Activated B cell treated with CpG ODN at 0.5 μM for 24 hours (primary cell): Measurements from ENCODE around the gene ITPRID2. TPM values are rescaled to one million over a fixed set of nuclear protein-coding genes. Genes with fewer than 3 reads are reported as not detected.
A peak's percentile ranks its signal among the peaks of the same experiment; 100 is the strongest.

Source experiments
- ATAC-seq: fragments of 200-7000 bp; cut with Tn5 transposase; one replicate; pipeline ENCODE4 v1.10.0; 2021; ENCODE audit warnings: low read depth, mild to moderate bottlenecking, moderate library complexity
- CTCF ChIA-PET: fragments of 350-600 bp; sonication (Branson Sonifier 250); formaldehyde crosslinking; loops from one replicate; lab custom pipeline; 2021; ENCODE audit warnings: antibody characterized with exemption; lab: Charles Lee
- POLR2A ChIA-PET: fragments of 350-600 bp; sonication (Branson Sonifier 250); formaldehyde crosslinking; loops from one replicate; lab custom pipeline; 2021; ENCODE audit warnings: antibody characterized with exemption; lab: Charles Lee
- DNase-seq: peaks from one replicate; pipeline ENCODE4 v3.0.0; 2022
- H3K27ac Mint-ChIP-seq: one replicate; pipeline ENCODE4 v1.8.0; 2020; ENCODE audit warnings: mixed read lengths
- H3K27me3 Mint-ChIP-seq: one replicate; pipeline ENCODE4 v1.8.0; 2021; ENCODE audit warnings: mixed read lengths
- H3K36me3 Mint-ChIP-seq: one replicate; pipeline ENCODE4 v1.8.0; 2021; ENCODE audit warnings: low read depth, mixed read lengths
- H3K4me1 Mint-ChIP-seq: one replicate; pipeline ENCODE4 v1.8.0; 2021; ENCODE audit warnings: mixed read lengths
- H3K4me3 Mint-ChIP-seq: one replicate; pipeline ENCODE4 v1.8.0; 2020; ENCODE audit warnings: mild to moderate bottlenecking, mixed read lengths
- H3K9me3 Mint-ChIP-seq: one replicate; pipeline ENCODE4 v1.8.0; 2020; ENCODE audit warnings: mixed read lengths
- intact Hi-C: fragments of 100-400 bp; cut with micrococcal nuclease; formaldehyde crosslinking; loops from one replicate; pipeline ENCODE4 v1.15.1; 2024
- total RNA-seq: library from RNA; stranded (reverse); gene quantifications from 2 replicates; pipeline ENCODE4 v1.2.3, GENCODE V29; 2022
- TF ChIP-seq, protein P1 (sequence below): fragments of 200-600 bp; IDR thresholded peaks from one replicate; pipeline ENCODE4 v1.8.0; 2022; ENCODE audit warnings: antibody characterized with exemption, mild to moderate bottlenecking

ITPRID2 gene
- total RNA-seq, 1 donor from 2014 or later = 33.9 TPM

DNA sequence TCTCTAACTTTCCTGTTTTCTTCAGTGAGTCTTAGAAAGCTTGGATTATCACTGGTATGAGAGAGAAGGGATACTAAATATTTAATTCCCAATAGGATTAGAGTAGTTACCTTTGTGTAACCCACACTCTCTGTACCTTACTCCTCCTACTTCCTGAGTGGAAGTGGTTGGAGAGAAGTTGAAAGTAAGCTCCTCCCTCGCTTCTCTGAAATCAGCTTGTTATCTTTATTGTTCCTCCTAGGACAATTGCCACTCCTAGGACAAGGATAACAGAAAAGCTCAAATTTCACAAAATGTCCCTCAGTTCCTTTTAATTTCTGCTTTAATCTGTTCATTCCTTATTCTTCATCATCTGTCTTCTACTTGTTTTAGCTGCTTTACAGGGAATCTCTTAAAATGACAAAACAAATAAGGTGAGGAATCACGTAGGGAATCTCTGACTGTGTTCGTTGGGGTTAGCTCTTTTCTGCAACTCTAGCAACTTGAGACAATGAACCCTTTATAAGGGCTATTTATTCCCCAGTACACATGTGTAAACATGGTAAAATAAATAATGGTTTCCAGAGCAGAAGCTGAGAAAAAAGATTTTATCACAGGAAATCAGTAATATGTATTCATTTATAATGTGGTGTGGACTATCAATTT, 8.6 kb downstream of the ITPRID2 start:
- POLR2A ChIA-PET = no interaction called here
- DNase-seq (no peak), ATAC-seq (no peak)
- TF ChIP-seq, protein P1, sequence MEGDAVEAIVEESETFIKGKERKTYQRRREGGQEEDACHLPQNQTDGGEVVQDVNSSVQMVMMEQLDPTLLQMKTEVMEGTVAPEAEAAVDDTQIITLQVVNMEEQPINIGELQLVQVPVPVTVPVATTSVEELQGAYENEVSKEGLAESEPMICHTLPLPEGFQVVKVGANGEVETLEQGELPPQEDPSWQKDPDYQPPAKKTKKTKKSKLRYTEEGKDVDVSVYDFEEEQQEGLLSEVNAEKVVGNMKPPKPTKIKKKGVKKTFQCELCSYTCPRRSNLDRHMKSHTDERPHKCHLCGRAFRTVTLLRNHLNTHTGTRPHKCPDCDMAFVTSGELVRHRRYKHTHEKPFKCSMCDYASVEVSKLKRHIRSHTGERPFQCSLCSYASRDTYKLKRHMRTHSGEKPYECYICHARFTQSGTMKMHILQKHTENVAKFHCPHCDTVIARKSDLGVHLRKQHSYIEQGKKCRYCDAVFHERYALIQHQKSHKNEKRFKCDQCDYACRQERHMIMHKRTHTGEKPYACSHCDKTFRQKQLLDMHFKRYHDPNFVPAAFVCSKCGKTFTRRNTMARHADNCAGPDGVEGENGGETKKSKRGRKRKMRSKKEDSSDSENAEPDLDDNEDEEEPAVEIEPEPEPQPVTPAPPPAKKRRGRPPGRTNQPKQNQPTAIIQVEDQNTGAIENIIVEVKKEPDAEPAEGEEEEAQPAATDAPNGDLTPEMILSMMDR = no peak
- CTCF ChIA-PET = interaction anchor here (1.2 to 1.5 kb wide), 3 partner anchors 10 to 161 kb away, joined by 3 to 4 read pairs (median 4); no protein-coding TSS in a partner anchor
- H3K27ac Mint-ChIP-seq = no peak overlapping the region
- peaks cover 45% of the 10 kb centered on the region for H3K36me3 Mint-ChIP-seq
- H3K9me3 Mint-ChIP-seq = no peaks in the 10 kb centered on the region
- H3K4me3 Mint-ChIP-seq = no peak overlapping the region
- H3K27me3 Mint-ChIP-seq = no peaks in the 10 kb centered on the region
- intact Hi-C loops = loop anchor here (5.0 to 10.0 kb wide), 2 partner anchors 328 to 795 kb away; no protein-coding TSS in a partner anchor
- peaks cover 6% of the 10 kb centered on the region for H3K4me1 Mint-ChIP-seq

DNA sequence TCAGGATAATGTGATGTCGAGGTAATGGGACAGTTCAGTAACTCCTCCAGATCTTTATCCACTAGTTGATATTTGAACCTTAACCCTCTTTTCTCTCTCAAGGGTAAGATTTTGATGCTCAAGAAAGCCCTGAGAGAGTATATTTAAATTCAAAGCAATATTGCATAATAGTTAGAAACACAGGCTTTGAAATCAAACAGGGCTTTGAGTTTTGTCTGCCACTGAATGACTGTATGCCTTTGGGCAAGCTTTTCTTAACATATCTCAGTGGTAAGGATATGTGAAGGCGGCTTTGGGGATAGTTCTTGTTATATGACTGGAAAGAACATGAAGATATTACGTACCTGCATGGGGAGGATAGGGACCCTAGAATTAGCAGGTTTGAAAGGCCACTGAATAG, 11.1 kb downstream of the ITPRID2 start:
- CTCF ChIA-PET = interaction anchor here (0.6 to 3.4 kb wide), 4 partner anchors 9 to 969 kb away, joined by 3 to 24 read pairs (median 4); partner anchors contain the start of gene ITPRID2
- no peaks in the 10 kb centered on the region for H3K9me3 Mint-ChIP-seq
- DNase-seq = no peak
- TF ChIP-seq, protein P1 = no peak
- peaks cover 49% of the 10 kb centered on the region for H3K36me3 Mint-ChIP-seq
- ATAC-seq = no peak
- H3K27ac Mint-ChIP-seq = no peak overlapping the region
- H3K27me3 Mint-ChIP-seq = no peaks in the 10 kb centered on the region
- no peak overlapping the region for H3K4me3 Mint-ChIP-seq
- POLR2A ChIA-PET = no interaction called here
- peaks cover 6% of the 10 kb centered on the region for H3K4me1 Mint-ChIP-seq
- intact Hi-C loops = loop anchor here (5.0 to 10.0 kb wide), 2 partner anchors 330 to 798 kb away; no protein-coding TSS in a partner anchor

DNA sequence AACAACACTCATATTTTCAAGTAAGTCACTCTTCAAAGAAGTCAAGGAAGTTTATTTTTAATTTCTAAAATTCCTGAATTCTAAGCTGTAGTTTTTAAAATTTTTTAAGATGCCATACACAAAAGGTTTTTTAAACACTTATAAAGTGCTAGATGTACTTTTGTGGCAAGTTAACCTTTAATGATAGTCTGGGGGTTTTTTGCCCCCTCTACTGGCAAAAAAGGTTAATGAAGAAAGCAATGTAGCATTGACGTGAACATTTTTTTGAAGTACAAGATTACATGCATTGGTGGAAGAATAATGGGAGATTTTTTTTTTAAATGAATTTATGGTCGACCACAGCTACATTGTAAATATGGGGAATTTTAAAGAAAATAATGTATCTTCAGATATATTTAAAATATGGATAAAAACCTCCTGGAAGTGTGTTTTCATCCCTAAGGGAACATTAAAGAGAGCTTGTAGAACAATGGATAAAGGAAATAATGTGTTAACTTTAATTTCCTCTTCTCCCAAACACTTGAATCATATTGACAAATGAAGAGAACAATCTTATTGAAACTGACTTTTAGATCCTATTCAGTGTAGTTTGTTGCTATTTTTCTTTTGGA, 12.6 kb downstream of the ITPRID2 start:
- intact Hi-C loops = loop anchor here (1.0 to 10.0 kb wide), 6 partner anchors 12 to 1780 kb away; no protein-coding TSS in a partner anchor
- H3K9me3 Mint-ChIP-seq = no peaks in the 10 kb centered on the region
- no peaks in the 10 kb centered on the region for H3K27me3 Mint-ChIP-seq
- ChIA-PET CTCF (interaction anchor here (0.7 to 3.4 kb wide), 8 partner anchors 9 to 1780 kb away, joined by 3 to 24 read pairs (median 4); partner anchors contain the start of gene ITPRID2), POLR2A (interaction anchor here (1.1 kb wide), 1 partner anchor 12 kb away, joined by 4 read pairs; the partner anchor contains the start of gene ITPRID2)
- TF ChIP-seq, protein P1 = peak; percentile 29
- DNase-seq = no peak
- no peak for ATAC-seq
- H3K27ac Mint-ChIP-seq = no peak overlapping the region
- no peak overlapping the region for H3K4me3 Mint-ChIP-seq
- H3K36me3 Mint-ChIP-seq = peaks cover 46% of the 10 kb centered on the region
- H3K4me1 Mint-ChIP-seq = peaks cover 6% of the 10 kb centered on the region

DNA sequence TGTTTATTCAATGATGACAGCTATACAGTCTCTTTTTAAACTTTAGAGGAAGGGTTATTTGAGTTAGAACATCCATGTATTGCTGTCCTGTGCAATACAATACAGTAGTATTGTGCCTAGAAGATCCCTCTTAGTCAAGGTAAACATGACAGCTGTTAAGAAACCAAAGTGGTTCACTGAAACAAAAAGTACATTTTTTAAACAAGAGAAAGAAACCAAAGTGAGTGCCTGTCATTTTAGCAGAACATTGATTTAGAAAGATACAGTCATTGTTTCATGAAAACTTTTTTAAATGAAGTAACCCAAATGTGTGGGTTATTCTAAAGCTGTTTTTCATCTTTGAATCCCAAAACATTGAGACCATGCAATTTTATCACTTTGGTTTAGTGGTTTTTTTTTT, 15.5 kb downstream of the ITPRID2 start:
- CTCF ChIA-PET = interaction anchor here (0.7 to 1.2 kb wide), 2 partner anchors 165 to 802 kb away, joined by 3 to 6 read pairs; no protein-coding TSS in a partner anchor
- no peak for ATAC-seq
- H3K36me3 Mint-ChIP-seq = peaks cover 31% of the 10 kb centered on the region

More for the DNA sequence above, 15.5 kb downstream of the ITPRID2 start:
- H3K27ac Mint-ChIP-seq = no peak overlapping the region
- intact Hi-C loops = loop anchor here (10.0 kb wide), 1 partner anchor 802 kb away; no protein-coding TSS in a partner anchor
- no peak overlapping the region for H3K4me3 Mint-ChIP-seq
- POLR2A ChIA-PET = no interaction called here
- no peaks in the 10 kb centered on the region for H3K9me3 Mint-ChIP-seq
- no peaks in the 10 kb centered on the region for H3K27me3 Mint-ChIP-seq
- H3K4me1 Mint-ChIP-seq = peaks cover 4% of the 10 kb centered on the region
- DNase-seq = no peak
- TF ChIP-seq, protein P1 = no peak
